Fibroblast of the aortic adventitia (primary cell): ENCODE data around the gene CCDC12. TPM values are rescaled to one million over a fixed set of nuclear protein-coding genes. Genes with fewer than 3 reads are reported as not detected.
A peak's percentile ranks its signal among the peaks of the same experiment; 100 is the strongest.

Experiments
- DNase-seq: peaks from one replicate; pipeline ENCODE4 v3.0.0-alpha.2; 2010; ENCODE audit warnings: low read depth
- H3K4me3 ChIP-seq: 2 replicates; pipeline ENCODE4 v1.5.1; 2011; ENCODE audit warnings: low read depth, mild to moderate bottlenecking, control low read depth, low read length, moderate library complexity
- total RNA-seq: library from RNA; depleted of rRNA; stranded (reverse); fragments of >200 nt; gene quantifications from 2 replicates; pipeline ENCODE4 v1.2.3, GENCODE V29; 2012; ENCODE audit warnings: low replicate concordance
- TF ChIP-seq, protein P1 (sequence below): IDR thresholded peaks from 2 replicates; pipeline ENCODE4 v1.5.1; 2011; ENCODE audit warnings: mild to moderate bottlenecking, low read length, control low read depth, inconsistent platforms; ENCODE audit not compliant: insufficient read depth

The CCDC12 gene
- total RNA-seq, 1 donor, result 21.6 TPM

DNA sequence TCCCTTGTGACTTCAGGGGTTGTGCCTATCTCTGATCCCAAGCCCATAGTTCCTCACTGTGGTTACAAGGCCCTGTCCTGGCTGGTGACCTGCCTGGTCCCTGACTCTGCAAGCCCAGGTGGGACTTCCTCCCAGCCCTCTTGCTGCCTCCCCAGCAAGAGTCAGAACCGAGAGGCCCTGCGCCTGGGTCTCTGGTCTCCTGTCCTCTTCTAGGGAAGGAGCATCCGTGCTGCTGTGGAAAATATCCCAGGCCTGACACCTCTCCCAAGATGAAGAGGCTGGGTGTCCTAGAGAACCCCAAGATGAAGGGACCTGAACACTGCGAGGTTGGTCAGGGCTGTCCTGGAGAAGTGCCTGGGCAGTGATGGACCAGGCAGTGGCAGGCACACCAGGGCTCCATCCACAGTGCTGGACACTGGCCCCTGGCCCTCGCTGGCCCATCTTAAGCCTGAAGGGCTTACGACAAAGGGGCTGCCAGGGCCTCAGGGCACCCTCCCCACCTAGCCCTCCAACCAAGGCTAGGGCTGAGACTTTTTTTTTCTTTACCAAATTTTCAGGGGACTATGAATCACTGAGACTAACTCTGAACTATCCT is 66.3 kb downstream of the CCDC12 start:
- TF ChIP-seq, protein P1, sequence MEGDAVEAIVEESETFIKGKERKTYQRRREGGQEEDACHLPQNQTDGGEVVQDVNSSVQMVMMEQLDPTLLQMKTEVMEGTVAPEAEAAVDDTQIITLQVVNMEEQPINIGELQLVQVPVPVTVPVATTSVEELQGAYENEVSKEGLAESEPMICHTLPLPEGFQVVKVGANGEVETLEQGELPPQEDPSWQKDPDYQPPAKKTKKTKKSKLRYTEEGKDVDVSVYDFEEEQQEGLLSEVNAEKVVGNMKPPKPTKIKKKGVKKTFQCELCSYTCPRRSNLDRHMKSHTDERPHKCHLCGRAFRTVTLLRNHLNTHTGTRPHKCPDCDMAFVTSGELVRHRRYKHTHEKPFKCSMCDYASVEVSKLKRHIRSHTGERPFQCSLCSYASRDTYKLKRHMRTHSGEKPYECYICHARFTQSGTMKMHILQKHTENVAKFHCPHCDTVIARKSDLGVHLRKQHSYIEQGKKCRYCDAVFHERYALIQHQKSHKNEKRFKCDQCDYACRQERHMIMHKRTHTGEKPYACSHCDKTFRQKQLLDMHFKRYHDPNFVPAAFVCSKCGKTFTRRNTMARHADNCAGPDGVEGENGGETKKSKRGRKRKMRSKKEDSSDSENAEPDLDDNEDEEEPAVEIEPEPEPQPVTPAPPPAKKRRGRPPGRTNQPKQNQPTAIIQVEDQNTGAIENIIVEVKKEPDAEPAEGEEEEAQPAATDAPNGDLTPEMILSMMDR, result no peak
- no peak for DNase-seq
- H3K4me3 ChIP-seq, result no peak overlapping the region

DNA sequence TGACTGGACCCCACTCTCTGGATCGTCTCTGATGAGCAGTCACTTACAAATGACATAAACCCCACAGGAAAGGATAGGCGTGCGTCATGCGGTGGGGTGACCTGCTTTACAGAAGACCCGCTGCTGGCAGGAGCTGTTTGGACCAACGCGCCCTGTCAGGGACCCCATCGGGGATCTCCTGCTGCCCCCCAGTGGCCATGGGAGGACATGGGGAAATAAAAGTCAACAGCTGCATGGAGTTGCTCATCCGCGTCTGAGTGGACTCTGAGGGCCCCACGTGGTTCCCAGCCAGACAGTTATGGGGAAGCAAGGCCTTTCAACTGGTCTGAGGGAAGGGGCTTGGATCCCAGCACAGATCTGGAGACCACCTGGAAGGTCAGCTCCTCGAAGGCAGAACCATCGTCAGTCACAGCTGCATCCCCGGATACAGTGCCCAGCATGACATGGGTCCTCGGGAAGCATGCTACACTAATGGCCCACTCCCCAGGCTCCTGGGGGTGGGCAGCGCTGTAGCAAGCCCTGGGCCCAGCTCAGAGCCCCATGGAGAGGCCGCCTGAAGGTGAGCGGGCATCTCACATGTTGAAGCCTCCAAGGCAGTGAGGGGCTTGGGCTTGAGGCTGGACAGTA is 66.9 kb downstream of the CCDC12 start:
- peak; percentile 78 for DNase-seq
- no peak overlapping the region for H3K4me3 ChIP-seq
- TF ChIP-seq, protein P1, result peak; percentile 90

DNA sequence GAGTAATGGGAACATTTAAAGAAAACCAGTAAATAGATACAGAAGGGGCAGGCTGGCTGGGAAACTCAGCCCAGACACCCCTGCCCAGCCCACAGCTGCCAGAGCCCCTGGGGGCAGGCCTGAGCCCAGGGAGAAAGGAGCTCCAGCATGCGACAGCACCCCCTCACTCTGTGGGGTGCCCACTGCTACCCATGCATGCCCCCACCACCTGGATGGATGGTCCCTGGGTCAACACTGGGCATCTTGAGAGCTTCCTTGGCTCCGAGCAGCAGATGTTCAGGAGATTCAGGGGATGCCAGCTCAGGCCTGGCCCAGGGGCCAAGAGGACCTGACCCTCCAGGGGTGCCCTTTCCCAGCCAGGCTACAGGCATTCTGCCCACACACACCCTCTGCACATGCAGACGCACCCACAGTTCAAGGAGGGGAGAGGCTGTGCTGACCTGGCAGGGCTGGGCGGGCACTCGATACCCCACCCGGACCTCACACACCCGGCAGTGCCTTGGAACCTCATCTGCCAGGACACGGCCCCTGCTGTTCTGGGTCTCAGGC is 67.5 kb downstream of the CCDC12 start:
- no peak overlapping the region for H3K4me3 ChIP-seq
- TF ChIP-seq, protein P1, result no peak
- no peak for DNase-seq

DNA sequence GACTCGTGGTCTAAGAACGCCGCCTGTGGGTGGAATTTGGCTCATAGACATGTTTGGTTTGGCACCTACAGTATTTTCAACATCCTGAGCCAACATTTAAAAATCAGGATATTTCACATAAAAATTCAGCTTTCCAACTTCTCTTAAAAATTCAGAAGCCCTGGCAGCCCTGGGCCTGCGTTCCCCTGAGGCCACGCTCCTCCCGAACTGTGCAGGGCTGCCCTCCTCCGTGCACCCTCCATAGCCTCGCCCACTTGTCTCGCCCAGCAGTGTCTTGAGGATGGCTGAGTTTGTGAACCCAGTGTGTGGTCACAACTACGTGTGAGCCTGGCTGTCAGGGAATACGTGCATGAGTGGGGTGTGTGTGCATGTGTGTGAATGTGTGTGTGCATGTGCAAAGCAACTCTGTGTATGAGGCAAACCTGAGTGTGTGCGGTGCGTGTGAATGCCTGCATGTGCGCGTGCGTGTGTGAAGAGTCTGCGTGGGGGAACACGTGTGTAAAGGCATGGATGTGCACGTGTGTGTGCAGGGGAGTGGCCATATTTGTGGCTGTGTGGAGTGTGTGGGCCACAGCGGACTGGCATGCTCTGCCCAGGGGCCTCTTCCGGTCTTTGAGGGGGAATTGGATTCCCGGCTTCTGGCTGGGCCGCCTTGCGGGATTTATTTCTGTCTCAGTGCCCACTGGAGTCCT is 68.1 kb downstream of the CCDC12 start:
- H3K4me3 ChIP-seq, result no peak overlapping the region
- peak; percentile 91 for DNase-seq
- TF ChIP-seq, protein P1, result peak; percentile 28

DNA sequence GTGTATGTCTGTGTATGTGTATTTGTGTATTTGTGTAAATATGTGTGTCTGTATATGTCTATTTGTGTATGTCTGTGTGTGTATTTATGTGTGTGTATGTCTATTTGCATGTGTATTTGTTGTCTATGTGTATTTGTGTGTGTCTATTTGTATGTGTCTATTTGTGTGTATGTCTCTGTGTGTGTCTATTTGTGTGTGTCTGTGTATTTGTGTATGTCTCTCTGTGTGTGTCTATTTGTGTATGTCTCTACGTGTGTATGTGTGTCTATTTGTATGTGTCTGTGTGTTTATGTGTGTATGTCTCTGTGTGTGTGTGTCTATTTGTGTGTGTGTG is 68.6 kb downstream of the CCDC12 start:
- no peak for DNase-seq
- no peak overlapping the region for H3K4me3 ChIP-seq
- TF ChIP-seq, protein P1, result no peak

DNA sequence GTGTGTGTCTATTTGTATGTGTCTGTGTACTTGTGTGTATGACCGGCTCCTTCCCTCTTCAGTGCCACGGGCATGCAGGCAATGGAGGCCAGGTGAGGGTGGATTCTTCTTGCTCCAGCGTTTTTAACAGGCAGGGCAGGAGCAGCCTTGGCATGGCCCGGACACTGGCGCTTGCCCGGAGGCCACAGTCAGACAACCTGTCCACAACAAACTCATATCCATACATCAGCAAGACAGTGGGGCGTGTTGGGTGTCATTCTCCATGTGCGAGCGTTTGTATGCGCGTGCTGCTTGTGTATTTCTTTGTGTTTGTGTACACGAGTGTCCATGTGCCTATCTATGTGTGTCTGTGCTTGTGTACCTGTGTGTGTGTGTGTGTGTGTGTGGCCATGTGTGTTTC is 69.3 kb downstream of the CCDC12 start:
- H3K4me3 ChIP-seq, result no peak overlapping the region
- TF ChIP-seq, protein P1, result no peak
- DNase-seq, result no peak
